ENCODE measurements around the gene XIST. TPM values are rescaled to one million over a fixed set of nuclear protein-coding genes. Genes with fewer than 3 reads are reported as not detected.
"Not testable (repeated sequence)": the region's sequence is repeated elsewhere in the genome, so short reads cannot be mapped to it uniquely, and the experiment has no call there.

The XIST gene
- total and polyA plus RNA-seq, 4 donors: 0.25 to 437 (median 352) TPM

- intact Hi-C loops (cut with DNase I); H3K9me3 ChIP-seq (ENCODE audit: control insufficient read depth, low read length); DNase-seq; H3K27me3 ChIP-seq (ENCODE audit: control insufficient read depth in 1 of 2, insufficient read depth in 2 of 2, low read length in 1 of 2); H3K4me1 ChIP-seq (ENCODE audit: control insufficient read depth in 1 of 2, insufficient read depth in 2 of 2, low read length in 2 of 2); H3K27ac ChIP-seq (ENCODE audit: low read depth in 1 of 2, low read length in 2 of 2); H3K4me3 ChIP-seq (ENCODE audit: low read length in 2 of 2); ATAC-seq (ENCODE audit: low FRiP score); H3K36me3 ChIP-seq (ENCODE audit: control insufficient read depth in 1 of 2, insufficient read depth in 2 of 2, low read length in 1 of 2): not testable (repeated sequence)
- 95 to 96% methylated on average over 8 of the region's 8 CpGs for WGBS, 2 donors
Measured at GRCh38 chrX:73792511-73792910, 60.0 kb downstream of the XIST start.

DNA sequence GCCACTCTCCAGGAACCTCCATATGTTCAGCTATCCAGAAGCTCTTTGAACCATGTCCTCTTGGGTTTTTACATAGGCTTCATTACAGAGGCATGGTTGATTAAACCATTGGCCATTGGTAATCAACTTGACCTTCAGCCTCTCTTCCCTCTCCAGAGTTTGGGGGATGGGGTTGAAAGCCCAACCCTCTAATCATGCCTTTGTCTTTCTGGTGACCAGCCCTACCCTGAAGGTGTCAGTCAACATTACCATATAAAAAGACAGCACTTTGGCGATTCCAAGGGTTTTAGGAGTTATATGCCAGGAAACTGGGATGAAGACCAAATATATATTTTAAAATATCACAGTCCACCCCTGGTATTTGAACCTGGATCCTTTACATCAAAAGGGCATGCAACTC, 67.0 kb downstream of the XIST start:
- H3K36me3 ChIP-seq (ENCODE audit: control insufficient read depth in 1 of 2, insufficient read depth in 2 of 2, low read length in 1 of 2): no peaks in the 10 kb centered on the region
- H3K27me3 ChIP-seq (ENCODE audit: control insufficient read depth in 1 of 2, insufficient read depth in 2 of 2, low read length in 1 of 2): no peaks in the 10 kb centered on the region
- H3K4me3 ChIP-seq (ENCODE audit: low read length in 2 of 2): no peak overlapping the region
- H3K27ac ChIP-seq (ENCODE audit: low read depth in 1 of 2, low read length in 2 of 2): no peak overlapping the region
- WGBS, 2 donors: 19 to 26% methylated on average over 1 of the region's 1 CpG
- no peaks in the 10 kb centered on the region for H3K4me1 ChIP-seq (ENCODE audit: control insufficient read depth in 1 of 2, insufficient read depth in 2 of 2, low read length in 2 of 2)
- DNase-seq: no peak
- intact Hi-C loops (cut with DNase I): no loop called here
- no peak for ATAC-seq (ENCODE audit: low FRiP score)
- no peaks in the 10 kb centered on the region for H3K9me3 ChIP-seq (ENCODE audit: control insufficient read depth, low read length)
